GM04503 (cell line): ENCODE data around the gene SUMO1.
"Not testable (repeated sequence)": the region's sequence is repeated elsewhere in the genome, so short reads cannot be mapped to it uniquely, and the experiment has no call there.

Experiments used
- DNase-seq: peaks from one replicate; pipeline ENCODE4 v3.0.0-alpha.2; 2012; ENCODE audit warnings: low read depth

The SUMO1 gene

DNA sequence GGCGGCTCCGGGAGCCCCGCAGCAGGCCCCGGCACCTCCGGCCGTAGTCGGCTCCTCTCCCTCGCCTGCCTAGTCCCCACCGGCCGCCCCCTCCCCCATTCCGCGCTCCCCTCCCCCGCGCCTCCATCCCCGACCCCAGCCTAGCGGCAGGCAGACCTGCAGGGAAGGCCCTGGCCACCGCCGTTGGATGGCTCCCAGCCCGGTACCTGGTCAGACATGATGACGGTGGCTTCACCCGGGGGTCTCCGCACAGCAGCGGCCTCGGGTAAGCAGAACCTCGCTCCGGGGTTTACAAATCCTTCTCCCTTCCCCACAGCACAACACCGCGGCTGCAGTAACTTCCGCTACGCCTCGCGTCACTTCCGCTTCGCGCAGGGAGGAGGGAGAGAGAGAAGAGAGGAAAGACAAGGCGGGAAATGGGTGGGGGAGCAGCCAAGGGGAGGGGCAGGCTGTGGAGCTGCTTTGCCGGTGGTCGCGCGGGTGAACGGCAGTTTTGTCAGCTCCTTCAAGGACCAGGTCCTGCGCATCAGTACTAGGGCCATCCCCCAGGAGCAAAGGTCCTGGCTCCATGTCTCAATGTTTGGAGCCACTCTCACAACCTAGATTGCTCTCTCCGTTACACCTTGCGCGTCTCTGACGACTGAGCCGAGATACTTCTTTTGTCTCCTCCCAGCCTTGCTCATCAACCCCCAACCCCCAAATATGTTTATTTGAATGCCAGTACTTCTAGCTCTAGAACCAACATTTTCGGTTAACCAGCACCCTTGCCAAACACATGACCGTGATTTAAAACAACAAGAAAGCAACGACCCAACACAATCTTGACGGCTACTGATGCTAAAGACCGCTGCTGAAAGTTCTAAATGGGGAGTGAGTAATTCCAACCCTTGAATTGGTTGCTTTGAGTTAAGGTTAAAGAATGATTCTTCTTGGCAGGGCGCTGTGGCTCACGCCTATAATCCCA, at the start of gene SUMO1:
SUMO1 (minus strand) TSS at position 364 of the 964 bp plus-strand sequence; CDS start at position 218, 146 bp downstream.
- DNase-seq: no peak

- no peak for DNase-seq
Measured at GRCh38 chr2:202286595-202286994, 48.2 kb upstream of the SUMO1 start.

GRCh38 chr2:202278944-202279343, 40.5 kb upstream of the SUMO1 start:
- no peak for DNase-seq

GRCh38 chr2:202278036-202278760, 39.8 kb upstream of the SUMO1 start:
- DNase-seq: no peak

DNA sequence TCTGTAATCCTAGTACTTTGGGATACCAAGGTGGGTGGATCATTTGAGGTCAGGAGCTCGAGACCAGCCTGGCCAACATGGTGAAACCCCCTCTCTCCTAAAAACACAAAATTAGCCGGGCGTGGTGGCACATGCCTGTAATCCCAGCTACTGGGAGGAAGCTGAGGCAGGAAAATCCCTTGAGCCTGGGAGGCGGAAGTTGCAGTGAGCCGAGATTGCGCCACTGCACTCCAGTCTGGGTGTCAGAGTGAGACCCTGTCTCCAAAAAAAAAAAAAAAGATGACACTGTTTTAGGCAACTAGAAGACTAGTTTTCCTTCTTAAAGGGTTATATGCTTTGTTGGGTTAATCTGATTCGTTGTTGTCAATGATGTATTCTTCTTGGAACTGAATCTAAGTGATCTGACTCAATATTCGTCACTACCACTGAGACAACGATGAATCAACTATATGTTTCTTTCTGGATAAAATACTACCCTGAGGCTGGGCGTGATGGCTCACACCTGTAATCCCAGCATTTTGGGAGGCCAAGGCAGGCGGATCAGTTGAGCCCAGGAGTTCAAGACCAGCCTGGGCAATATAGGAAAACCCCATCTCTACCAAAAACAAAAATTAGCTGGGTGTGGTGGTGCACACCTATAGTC, 37.8 kb upstream of the SUMO1 start:
- not testable (repeated sequence) for DNase-seq

GRCh38 chr2:202270487-202270886, 32.1 kb upstream of the SUMO1 start:
- no peak for DNase-seq

DNA sequence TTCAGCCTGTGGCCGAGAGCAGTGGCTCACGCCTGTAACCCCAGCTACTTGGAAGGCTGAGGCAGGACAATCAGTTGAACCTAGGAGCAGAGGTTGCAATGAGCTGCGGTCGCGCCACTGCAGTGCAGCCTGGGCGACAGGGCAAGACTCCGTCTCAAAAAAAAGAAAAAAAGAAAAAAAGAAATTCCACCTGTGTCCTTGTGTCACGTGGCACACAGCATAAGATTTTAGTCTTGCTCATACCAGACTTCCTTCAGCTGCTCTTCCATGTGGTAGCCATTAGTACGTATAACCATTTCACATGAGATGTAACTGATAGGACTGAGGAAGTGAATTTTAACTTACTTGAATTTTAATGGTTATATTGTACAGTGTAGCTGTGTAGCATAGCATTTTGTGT, 31.2 kb upstream of the SUMO1 start:
- no peak for DNase-seq

GRCh38 chr2:202267495-202267894, 29.1 kb upstream of the SUMO1 start:
- DNase-seq: no peak

GRCh38 chr2:202265467-202266277, 27.3 kb upstream of the SUMO1 start, which contains the start of gene NOP58:
TSS of gene NOP58 (plus strand) at chr2:202265763. CDS start at chr2:202265942, 179 bp downstream.
- DNase-seq: peak; percentile 85

- no peak for DNase-seq
Measured at GRCh38 chr2:202261531-202261930, 23.1 kb upstream of the SUMO1 start.

- DNase-seq: no peak
Measured at GRCh38 chr2:202251494-202251893, 13.1 kb upstream of the SUMO1 start.

GRCh38 chr2:202249521-202250253, 11.3 kb upstream of the SUMO1 start:
- DNase-seq: no peak

GRCh38 chr2:202247710-202248109, 9.3 kb upstream of the SUMO1 start:
- DNase-seq: not testable (repeated sequence)

- DNase-seq: no peak
Measured at GRCh38 chr2:202237787-202238233, 587 bp downstream of the SUMO1 start.

DNA sequence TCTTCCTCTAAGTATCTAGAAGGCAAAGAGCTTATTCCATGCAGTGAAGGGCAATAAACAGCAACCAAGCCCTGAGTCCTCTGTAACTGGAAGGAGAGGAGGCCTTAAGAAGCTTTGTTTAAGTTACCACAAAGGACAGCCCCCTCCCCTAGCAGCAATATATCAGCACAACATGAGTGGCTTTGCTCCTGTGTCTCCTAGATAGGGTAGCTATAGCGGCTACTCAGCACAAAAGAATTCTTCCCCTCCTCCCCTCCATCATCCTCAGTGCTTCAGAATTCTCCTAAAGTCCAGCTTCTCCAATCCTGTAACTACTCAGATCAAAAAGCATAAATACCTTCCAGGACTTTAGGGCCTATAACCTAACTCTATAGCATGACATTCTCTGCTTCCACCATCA, 16.5 kb downstream of the SUMO1 start:
- no peak for DNase-seq

DNA sequence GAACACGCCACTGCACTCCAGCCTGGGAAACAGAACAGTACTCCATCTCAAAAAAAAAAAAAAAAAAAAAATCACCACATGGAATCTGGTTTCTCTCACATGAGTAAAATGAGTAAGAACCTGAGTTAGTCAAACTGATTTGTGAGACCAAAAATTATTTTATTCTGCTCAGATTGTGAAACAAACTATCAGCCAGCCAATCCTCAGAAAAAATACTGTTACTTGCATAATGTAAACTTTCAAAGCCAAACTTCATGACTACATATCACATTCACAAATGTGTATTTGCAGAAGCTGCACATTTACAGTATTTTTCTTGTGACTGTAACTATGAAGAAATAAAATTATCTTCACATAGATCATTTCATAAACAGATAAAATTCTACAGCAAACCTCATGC, 23.2 kb downstream of the SUMO1 start:
- no peak for DNase-seq

DNA sequence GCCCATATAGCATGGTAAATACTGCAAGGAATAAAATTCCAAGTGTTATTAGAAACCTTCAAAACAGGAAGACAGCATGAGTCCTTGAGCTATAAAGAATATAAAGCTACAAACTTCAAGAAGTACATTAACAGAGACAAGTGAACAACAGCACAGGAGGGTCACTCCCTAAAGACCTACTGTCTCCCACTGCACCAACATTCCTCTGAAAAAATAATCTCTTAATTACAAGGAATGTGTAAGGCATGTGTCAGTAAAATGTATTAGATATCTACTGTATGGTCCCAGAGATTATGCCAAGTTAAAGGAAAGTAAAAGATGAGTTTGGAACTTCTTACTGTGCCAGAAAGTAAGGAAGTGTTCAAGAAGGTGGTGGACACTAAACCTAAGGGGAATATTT, 29.9 kb downstream of the SUMO1 start:
- DNase-seq: no peak

- DNase-seq: no peak
Measured at GRCh38 chr2:202204855-202205254, 33.5 kb downstream of the SUMO1 start.

DNA sequence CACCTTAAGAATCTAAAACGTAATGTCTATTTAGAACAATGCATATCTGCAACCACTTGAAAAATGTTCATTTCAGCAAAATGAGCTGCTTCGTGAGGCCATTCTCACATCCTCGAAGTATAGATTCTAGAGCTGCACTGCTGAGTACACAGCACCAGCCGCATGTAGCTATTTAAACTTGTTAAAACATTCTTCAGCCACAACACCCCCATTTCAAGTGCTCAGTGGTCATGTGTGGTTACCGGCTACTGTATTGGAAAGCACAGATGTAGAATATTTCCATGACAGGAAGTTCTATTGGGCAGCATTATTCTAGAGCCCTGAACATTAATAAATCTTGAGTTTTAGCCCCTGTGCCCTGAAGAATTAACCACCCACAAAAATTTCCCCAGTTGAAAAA, 35.0 kb downstream of the SUMO1 start:
- no peak for DNase-seq

- no peak for DNase-seq
Measured at GRCh38 chr2:202201220-202202160, 36.9 kb downstream of the SUMO1 start.
